HUES64 (cell line): Measurements from ENCODE around the gene DHDH.

Source experiments
- H3K27ac ChIP-seq: 2 replicates; pipeline ENCODE4 v1.7.0; 2013; ENCODE audit warnings: low read depth, low read length, inconsistent platforms
- H3K27me3 ChIP-seq: 2 replicates; pipeline ENCODE4 v1.6.1; 2013; ENCODE audit warnings: mild to moderate bottlenecking, low read length; ENCODE audit not compliant: insufficient read depth
- H3K36me3 ChIP-seq: 2 replicates; pipeline ENCODE4 v1.6.1; 2013; ENCODE audit warnings: mild to moderate bottlenecking, low read length; ENCODE audit not compliant: insufficient read depth
- H3K4me1 ChIP-seq: 2 replicates; pipeline ENCODE4 v1.6.1; 2013; ENCODE audit warnings: mild to moderate bottlenecking, low read length, moderate library complexity; ENCODE audit not compliant: insufficient read depth
- H3K4me3 ChIP-seq: 2 replicates; pipeline ENCODE4 v1.5.1; 2013; ENCODE audit warnings: mild to moderate bottlenecking, low read length, moderate library complexity
- H3K9ac ChIP-seq: 2 replicates; pipeline ENCODE4 v1.6.1; 2013; ENCODE audit warnings: mild to moderate bottlenecking, low read depth, low read length
- H3K9me3 ChIP-seq: 2 replicates; pipeline ENCODE4 v1.6.1; 2013; ENCODE audit warnings: low read depth, low read length; ENCODE audit not compliant: insufficient read depth
- WGBS: fragments of 150-250, 120-280 bp; methylation state at CpG from one replicate; pipeline ENCODE4 v1.1.7; 2013; ENCODE audit warnings: missing lambda C conversion rate; 5-methylcytosine and 5-hydroxymethylcytosine counted together

The DHDH gene

GRCh38 chr19:48968179-48968661 lies 34.7 kb downstream of the DHDH start:
- no peaks in the 10 kb centered on the region for H3K27me3 ChIP-seq
- H3K9me3 ChIP-seq, result no peaks in the 10 kb centered on the region
- H3K27ac ChIP-seq, result no peak overlapping the region
- peaks cover 46% of the 10 kb centered on the region for H3K36me3 ChIP-seq
- no peak overlapping the region for H3K4me3 ChIP-seq
- 92% methylated on average over 4 of the region's 4 CpGs for WGBS
- peaks cover 17% of the 10 kb centered on the region for H3K4me1 ChIP-seq
- no peak overlapping the region for H3K9ac ChIP-seq

- Histone ChIP-seq H3K9ac (no peak overlapping the region), H3K9me3 (no peaks in the 10 kb centered on the region), H3K27ac (no peak overlapping the region), H3K4me3 (no peak overlapping the region), H3K36me3 (peaks cover 50% of the 10 kb centered on the region), H3K27me3 (no peaks in the 10 kb centered on the region), H3K4me1 (peaks cover 12% of the 10 kb centered on the region)
- whole genome bisulfite sequencing, result 95% methylated on average over 15 of the region's 15 CpGs
Observed at GRCh38 chr19:48968813-48969218, 35.3 kb downstream of the DHDH start.

DNA sequence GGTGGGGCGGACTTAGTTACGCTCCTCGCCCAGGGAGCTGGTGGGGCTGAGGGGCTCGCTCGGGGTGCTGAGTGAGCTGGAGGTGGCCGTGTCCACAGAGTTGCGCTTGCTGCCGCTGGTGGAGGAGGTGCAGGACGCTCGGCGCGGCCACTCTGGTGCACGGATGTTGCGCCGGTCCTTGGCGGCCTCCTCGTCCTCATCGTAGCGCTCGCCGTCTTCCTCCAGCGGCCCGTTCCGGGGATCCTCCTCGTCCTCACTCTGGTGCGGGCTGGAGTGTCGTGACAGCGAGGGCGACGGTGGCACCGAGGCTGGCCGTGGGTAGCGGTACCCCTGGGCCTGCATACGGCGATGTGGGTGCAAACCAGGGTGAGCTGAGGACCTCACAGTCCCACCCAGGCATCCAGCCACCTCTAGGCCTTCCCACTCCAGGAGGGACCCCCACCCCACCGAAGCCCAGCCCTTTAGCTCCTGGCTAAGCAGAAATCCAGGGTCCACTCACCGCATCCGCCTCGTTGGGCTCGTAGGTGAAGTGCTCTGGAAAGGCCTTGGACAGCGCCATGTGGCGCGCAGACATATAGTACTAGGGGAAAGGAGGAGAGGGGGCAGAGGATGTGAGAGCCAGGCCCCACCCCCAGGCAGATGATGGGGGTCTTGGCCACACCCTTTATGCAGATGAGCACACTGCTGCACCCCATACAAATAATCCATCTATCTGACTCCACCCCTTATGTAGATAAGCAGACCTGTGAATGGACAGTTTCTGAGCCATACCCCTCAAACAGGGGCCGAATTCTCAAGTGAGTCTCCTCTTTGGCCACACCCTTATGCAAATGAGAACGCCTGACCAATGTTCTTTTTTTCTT lies 36.0 kb downstream of the DHDH start:
- Histone ChIP-seq H3K36me3 (peaks cover 57% of the 10 kb centered on the region), H3K4me1 (peaks cover 5% of the 10 kb centered on the region), H3K9ac (no peak overlapping the region), H3K4me3 (no peak overlapping the region), H3K27me3 (no peaks in the 10 kb centered on the region), H3K9me3 (no peaks in the 10 kb centered on the region), H3K27ac (no peak overlapping the region)
- WGBS, result 95% methylated on average over 45 of the region's 45 CpGs

GRCh38 chr19:48970139-48970766 lies 36.8 kb downstream of the DHDH start:
- Histone ChIP-seq H3K4me3 (no peak overlapping the region), H3K27me3 (no peaks in the 10 kb centered on the region), H3K9ac (no peak overlapping the region), H3K27ac (no peak overlapping the region), H3K36me3 (peaks cover 61% of the 10 kb centered on the region), H3K9me3 (no peaks in the 10 kb centered on the region), H3K4me1 (0 out of 2 replicates have a peak, but pooled peaks cover 3% of the 10 kb centered on the region)
- 94% methylated on average over 23 of the region's 23 CpGs for WGBS

DNA sequence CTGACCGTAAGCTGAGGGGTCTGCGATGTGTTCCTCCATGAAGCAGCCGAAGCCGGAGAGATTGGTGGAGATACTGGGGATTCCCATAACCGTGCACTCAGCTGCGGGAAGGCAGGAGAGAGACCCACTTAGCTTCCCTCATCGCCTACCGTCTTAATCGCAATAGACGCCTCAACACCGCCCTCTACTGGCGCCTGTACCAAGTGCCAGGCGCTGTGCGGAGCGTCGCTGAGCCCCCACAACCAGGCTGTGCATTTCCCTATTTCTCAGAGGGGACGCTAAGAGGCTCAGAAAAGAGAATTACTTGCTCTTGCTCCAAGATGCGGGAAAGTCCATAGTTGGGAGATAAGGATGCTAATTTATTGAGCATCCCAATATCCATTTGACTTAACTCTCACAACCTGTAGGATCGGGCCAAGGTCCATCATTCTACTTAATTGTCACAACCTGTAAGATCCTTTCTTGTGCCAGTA lies 37.5 kb downstream of the DHDH start:
- no peak overlapping the region for H3K27ac ChIP-seq
- no peaks in the 10 kb centered on the region for H3K9me3 ChIP-seq
- H3K36me3 ChIP-seq, result peaks cover 59% of the 10 kb centered on the region
- H3K9ac ChIP-seq, result no peak overlapping the region
- 0 out of 2 replicates have a peak, but pooled peaks cover 3% of the 10 kb centered on the region for H3K4me1 ChIP-seq
- WGBS, result 26% methylated on average over 18 of the region's 19 CpGs
- H3K4me3 ChIP-seq, result no peak overlapping the region
- no peaks in the 10 kb centered on the region for H3K27me3 ChIP-seq

DNA sequence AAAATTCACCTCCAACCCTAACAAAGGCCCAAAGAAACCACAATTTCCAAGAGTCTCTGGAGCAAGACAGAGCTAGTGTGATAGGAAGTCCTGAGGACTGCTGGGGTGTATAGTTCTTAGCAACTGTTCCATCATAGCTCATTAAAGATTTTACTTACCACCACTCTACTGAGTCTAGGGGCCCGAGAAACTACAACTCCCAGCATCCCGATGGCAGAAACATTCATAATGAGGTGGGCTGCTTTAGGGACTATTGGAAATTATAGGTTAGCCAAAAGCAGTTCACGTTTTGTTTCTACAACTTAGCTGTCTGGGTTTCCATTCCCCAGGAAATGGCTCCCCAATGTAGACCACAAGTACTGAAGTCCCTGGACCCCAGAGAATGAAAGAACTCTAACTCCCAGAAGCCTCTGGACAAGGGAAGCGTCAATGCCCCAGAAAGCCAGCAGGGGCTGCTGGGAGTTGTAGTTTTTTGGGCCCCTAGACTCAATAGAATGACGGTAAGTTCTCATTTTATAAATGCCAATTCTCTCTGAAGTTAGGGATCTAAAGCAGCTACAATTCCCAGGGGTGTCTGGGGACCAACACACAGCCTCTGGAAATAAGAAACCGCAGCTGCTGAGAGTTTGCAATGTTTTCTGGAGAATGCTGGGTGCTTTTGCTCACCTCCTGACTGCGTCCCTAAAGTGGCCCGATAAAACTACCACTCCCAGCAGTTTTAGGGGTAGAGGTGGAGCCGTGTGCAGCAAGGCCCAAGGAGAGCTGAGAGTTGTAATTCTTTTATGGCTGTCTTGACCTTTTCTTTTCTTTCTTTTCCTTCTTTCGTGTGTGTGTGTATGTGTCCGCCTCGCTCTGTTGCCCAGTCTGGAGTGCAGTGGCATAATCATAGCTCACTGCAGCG lies 42.7 kb downstream of the DHDH start:
- no peaks in the 10 kb centered on the region for H3K9me3 ChIP-seq
- no peak overlapping the region for H3K4me3 ChIP-seq
- WGBS, result 90% methylated on average over 12 of the region's 13 CpGs
- H3K36me3 ChIP-seq, result peaks cover 38% of the 10 kb centered on the region
- no peaks in the 10 kb centered on the region for H3K27me3 ChIP-seq
- H3K9ac ChIP-seq, result no peak overlapping the region
- no peak overlapping the region for H3K27ac ChIP-seq
- H3K4me1 ChIP-seq, result no peaks in the 10 kb centered on the region

GRCh38 chr19:48977061-48977460 lies 43.6 kb downstream of the DHDH start:
- H3K4me3 ChIP-seq, result no peak overlapping the region
- peaks cover 43% of the 10 kb centered on the region for H3K36me3 ChIP-seq
- WGBS, result 85% methylated on average over 2 of the region's 2 CpGs
- H3K9ac ChIP-seq, result no peak overlapping the region
- no peaks in the 10 kb centered on the region for H3K27me3 ChIP-seq
- no peaks in the 10 kb centered on the region for H3K9me3 ChIP-seq
- no peak overlapping the region for H3K27ac ChIP-seq
- no peaks in the 10 kb centered on the region for H3K4me1 ChIP-seq

- no peak overlapping the region for H3K4me3 ChIP-seq
- no peaks in the 10 kb centered on the region for H3K9me3 ChIP-seq
- H3K27me3 ChIP-seq, result no peaks in the 10 kb centered on the region
- 93% methylated on average over 9 of the region's 9 CpGs for WGBS
- H3K9ac ChIP-seq, result no peak overlapping the region
- peaks cover 45% of the 10 kb centered on the region for H3K36me3 ChIP-seq
- H3K27ac ChIP-seq, result no peak overlapping the region
- no peaks in the 10 kb centered on the region for H3K4me1 ChIP-seq
Observed at GRCh38 chr19:48982280-48982679, 48.8 kb downstream of the DHDH start.

GRCh38 chr19:48985711-48986110 lies 52.2 kb downstream of the DHDH start:
- WGBS, result 96% methylated on average over 13 of the region's 13 CpGs
- H3K27me3 ChIP-seq, result no peaks in the 10 kb centered on the region
- H3K4me1 ChIP-seq, result no peaks in the 10 kb centered on the region
- H3K9me3 ChIP-seq, result no peaks in the 10 kb centered on the region
- no peak overlapping the region for H3K9ac ChIP-seq
- no peak overlapping the region for H3K27ac ChIP-seq
- peaks cover 54% of the 10 kb centered on the region for H3K36me3 ChIP-seq
- H3K4me3 ChIP-seq, result no peak overlapping the region

DNA sequence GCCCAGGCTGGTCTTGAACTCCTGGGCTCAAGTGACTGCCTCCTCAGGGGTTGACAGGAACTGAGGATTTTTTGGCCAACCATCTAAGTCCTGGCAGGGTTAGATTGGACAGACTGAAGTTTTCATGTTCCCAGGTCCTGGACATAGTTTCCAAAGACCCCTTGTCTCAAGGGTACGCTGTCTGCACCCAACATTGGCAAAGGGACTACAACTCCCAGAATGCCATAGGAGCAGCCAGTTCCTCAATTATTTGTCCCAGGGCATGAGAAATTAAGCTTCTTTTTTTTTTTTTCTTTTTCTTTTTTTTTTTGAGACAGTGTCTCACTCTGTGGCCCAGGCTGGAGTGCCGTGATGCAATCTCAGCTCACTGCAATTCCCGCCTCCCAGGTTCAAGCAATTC lies 52.7 kb downstream of the DHDH start:
- Histone ChIP-seq H3K4me3 (no peak overlapping the region), H3K36me3 (peaks cover 58% of the 10 kb centered on the region), H3K9ac (no peak overlapping the region), H3K27ac (no peak overlapping the region), H3K27me3 (no peaks in the 10 kb centered on the region), H3K4me1 (no peaks in the 10 kb centered on the region), H3K9me3 (no peaks in the 10 kb centered on the region)
- 98% methylated on average over 3 of the region's 3 CpGs for WGBS
